DOHH2 (cell line): ENCODE measurements around the gene KIFC1.

Experiments
- H3F3A ChIP-seq: fragments of 200-600 bp; sonication (generic), shearing (Covaris generic); 2 replicates; pipeline ENCODE4 v1.6.0; 2016; ENCODE audit warnings: antibody characterized with exemption, mild to moderate bottlenecking; ENCODE audit not compliant: control insufficient read depth, insufficient read depth
- H3K27ac ChIP-seq: fragments of 200-600 bp; sonication (generic); 2 replicates; pipeline ENCODE4 v1.5.1; 2014; ENCODE audit warnings: low read depth, mild to moderate bottlenecking, low read length, moderate library complexity
- H3K27me3 ChIP-seq: fragments of 200-600 bp; sonication (generic); 2 replicates; pipeline ENCODE4 v1.6.1; 2014; ENCODE audit warnings: mild to moderate bottlenecking, low read length, mixed read lengths; ENCODE audit not compliant: control insufficient read depth
- H3K36me3 ChIP-seq: fragments of 200-600 bp; sonication (generic); 2 replicates; pipeline ENCODE4 v1.6.1; 2014; ENCODE audit warnings: mild to moderate bottlenecking, low read length, moderate library complexity, mixed read lengths; ENCODE audit not compliant: control insufficient read depth
- H3K4me1 ChIP-seq: fragments of 200-600 bp; sonication (generic); 2 replicates; pipeline ENCODE4 v1.6.1; 2014; ENCODE audit warnings: mild to moderate bottlenecking, low read length, mixed read lengths; ENCODE audit not compliant: control insufficient read depth
- H3K4me2 ChIP-seq: fragments of 200-600 bp; sonication (generic); 2 replicates; pipeline ENCODE4 v1.6.0; 2014; ENCODE audit warnings: mild to moderate bottlenecking, low read length, moderate library complexity
- H3K4me3 ChIP-seq: fragments of 200-600 bp; sonication (generic); 2 replicates; pipeline ENCODE4 v1.5.1; 2014; ENCODE audit warnings: mild to moderate bottlenecking, low read length, mixed read lengths
- H3K79me2 ChIP-seq: fragments of 200-600 bp; sonication (generic); 2 replicates; pipeline ENCODE4 v1.6.1; 2014; ENCODE audit warnings: mild to moderate bottlenecking, low read length, mixed read lengths; ENCODE audit not compliant: control insufficient read depth
- H3K9me2 ChIP-seq: fragments of 200-600 bp; sonication (generic); replicated peaks from 2 replicates; pipeline ENCODE4 v1.6.1; 2014; ENCODE audit warnings: mild to moderate bottlenecking, low read length, mixed read lengths; ENCODE audit not compliant: control insufficient read depth
- H3K9me3 ChIP-seq: fragments of 200-600 bp; sonication (generic); 2 replicates; pipeline ENCODE4 v1.6.1; 2014; ENCODE audit warnings: antibody characterized with exemption, low read length, mixed read lengths; ENCODE audit not compliant: control insufficient read depth, insufficient read depth
- H4K20me1 ChIP-seq: fragments of 200-600 bp; sonication (generic); 2 replicates; pipeline ENCODE4 v1.6.0; 2014; ENCODE audit warnings: low read depth, mild to moderate bottlenecking, antibody characterized with exemption, low read length, moderate library complexity; ENCODE audit not compliant: control insufficient read depth, insufficient read depth
- CTCF ChIP-seq: fragments of 200-600 bp; sonication (generic); IDR thresholded peaks from one replicate; pipeline ENCODE4 v1.5.1; 2014; ENCODE audit warnings: antibody characterized with exemption, mild to moderate bottlenecking, low read depth, low read length; ENCODE audit not compliant: poor library complexity, severe bottlenecking
- EZH2phosphoT487 ChIP-seq: fragments of 200-600 bp; sonication (generic); IDR thresholded peaks from 2 replicates; pipeline ENCODE4 v1.6.1; 2017; ENCODE audit warnings: borderline replicate concordance, mild to moderate bottlenecking, antibody characterized with exemption, low read length, moderate library complexity, mixed read lengths

The KIFC1 gene

GRCh38 chr6:33429750-33430052 lies 38.1 kb downstream of the KIFC1 start:
- no peaks in the 10 kb centered on the region for H3K27me3 ChIP-seq
- H3F3A ChIP-seq, result peaks cover 33% of the 10 kb centered on the region
- no peak for TF ChIP-seq EZH2phosphoT487
- no peak for TF ChIP-seq CTCF
- H3K4me2 ChIP-seq, result peak overlapping the region; percentile 97
- H3K4me3 ChIP-seq, result peak overlapping the region; percentile 81
- no peaks in the 10 kb centered on the region for H4K20me1 ChIP-seq
- H3K27ac ChIP-seq, result peak overlapping the region; percentile 72
- peaks cover 62% of the 10 kb centered on the region for H3K4me1 ChIP-seq
- no peaks in the 10 kb centered on the region for H3K9me2 ChIP-seq
- H3K79me2 ChIP-seq, result peaks cover 57% of the 10 kb centered on the region
- H3K9me3 ChIP-seq, result no peaks in the 10 kb centered on the region
- H3K36me3 ChIP-seq, result peaks cover 3% of the 10 kb centered on the region; the same call in 1 of the 2 replicates

GRCh38 chr6:33430334-33430733 lies 38.7 kb downstream of the KIFC1 start:
- Histone ChIP-seq H3K9me3 (no peaks in the 10 kb centered on the region), H4K20me1 (no peaks in the 10 kb centered on the region), H3F3A (peaks cover 33% of the 10 kb centered on the region), H3K36me3 (peaks cover 7% of the 10 kb centered on the region), H3K79me2 (peaks cover 51% of the 10 kb centered on the region), H3K4me3 (peak overlapping the region; percentile 81), H3K4me1 (peaks cover 56% of the 10 kb centered on the region), H3K27ac (peak overlapping the region; percentile 72), H3K27me3 (no peaks in the 10 kb centered on the region), H3K9me2 (no peaks in the 10 kb centered on the region), H3K4me2 (peak overlapping the region; percentile 97)
- no peak for TF ChIP-seq CTCF
- no peak for TF ChIP-seq EZH2phosphoT487

GRCh38 chr6:33430991-33431879 lies 39.6 kb downstream of the KIFC1 start:
- peak overlapping the region; percentile 72 for H3K27ac ChIP-seq
- no peaks in the 10 kb centered on the region for H3K9me2 ChIP-seq
- H3F3A ChIP-seq, result peaks cover 30% of the 10 kb centered on the region
- H3K4me1 ChIP-seq, result peaks cover 56% of the 10 kb centered on the region
- peaks cover 51% of the 10 kb centered on the region for H3K79me2 ChIP-seq
- no peaks in the 10 kb centered on the region for H4K20me1 ChIP-seq
- H3K9me3 ChIP-seq, result no peaks in the 10 kb centered on the region
- H3K36me3 ChIP-seq, result peaks cover 15% of the 10 kb centered on the region
- H3K4me2 ChIP-seq, result peak overlapping the region; percentile 97
- peak overlapping the region; percentile 81 for H3K4me3 ChIP-seq
- no peaks in the 10 kb centered on the region for H3K27me3 ChIP-seq
- no peak for TF ChIP-seq CTCF
- no peak for TF ChIP-seq EZH2phosphoT487
